Measurements from ENCODE around the gene CEACAM20. TPM values are rescaled to one million over a fixed set of nuclear protein-coding genes. Genes with fewer than 3 reads are reported as not detected.

The CEACAM20 gene
- total RNA-seq (2014; rRNA removed; shearing (Covaris generic)) (not detected in 2 replicates), polyA plus RNA-seq (2016; fragmentation: Nextera tagmentation; extraction: Ambion mirVana) (not detected in 2 replicates)
- long read RNA-seq: 0 reads

- Mint-ChIP-seq H3K9me3 (peaks cover 93% of the 10 kb centered on the region), H3K4me1 (no peaks in the 10 kb centered on the region), H3K36me3 (ENCODE audit: low read depth) (peaks cover 35% of the 10 kb centered on the region), H3K27ac (no peak within 1 kb of the TSS), H3K4me3 (no peak within 1 kb of the TSS), H3K27me3 (ENCODE audit: insufficient read depth, low read depth, poor library complexity) (peaks cover 12% of the 10 kb centered on the region)
- Histone ChIP-seq H4K20me1 (replicated peaks; ENCODE audit: insufficient read depth) (no peaks in the 10 kb centered on the region), H3K79me2 (replicated peaks; ENCODE audit: insufficient read depth) (no peaks in the 10 kb centered on the region), H3K9me2 (ENCODE audit: insufficient read depth) (no peaks in the 10 kb centered on the region), H3K4me3 (no peak within 1 kb of the TSS), H3K27me3 (ENCODE audit: insufficient read depth) (no peaks in the 10 kb centered on the region), H3F3A (replicated peaks; ENCODE audit: low read depth) (no peaks in the 10 kb centered on the region), H3K27ac (ENCODE audit: low read depth) (no peak within 1 kb of the TSS), H3K4me2 (no peak within 1 kb of the TSS), H2AFZ (no peak within 1 kb of the TSS), H3K4me1 (ENCODE audit: insufficient read depth) (no peaks in the 10 kb centered on the region), H3K36me3 (ENCODE audit: insufficient read depth) (no peaks in the 10 kb centered on the region)
- ATAC-seq: no peak
- TF ChIP-seq, protein P1, sequence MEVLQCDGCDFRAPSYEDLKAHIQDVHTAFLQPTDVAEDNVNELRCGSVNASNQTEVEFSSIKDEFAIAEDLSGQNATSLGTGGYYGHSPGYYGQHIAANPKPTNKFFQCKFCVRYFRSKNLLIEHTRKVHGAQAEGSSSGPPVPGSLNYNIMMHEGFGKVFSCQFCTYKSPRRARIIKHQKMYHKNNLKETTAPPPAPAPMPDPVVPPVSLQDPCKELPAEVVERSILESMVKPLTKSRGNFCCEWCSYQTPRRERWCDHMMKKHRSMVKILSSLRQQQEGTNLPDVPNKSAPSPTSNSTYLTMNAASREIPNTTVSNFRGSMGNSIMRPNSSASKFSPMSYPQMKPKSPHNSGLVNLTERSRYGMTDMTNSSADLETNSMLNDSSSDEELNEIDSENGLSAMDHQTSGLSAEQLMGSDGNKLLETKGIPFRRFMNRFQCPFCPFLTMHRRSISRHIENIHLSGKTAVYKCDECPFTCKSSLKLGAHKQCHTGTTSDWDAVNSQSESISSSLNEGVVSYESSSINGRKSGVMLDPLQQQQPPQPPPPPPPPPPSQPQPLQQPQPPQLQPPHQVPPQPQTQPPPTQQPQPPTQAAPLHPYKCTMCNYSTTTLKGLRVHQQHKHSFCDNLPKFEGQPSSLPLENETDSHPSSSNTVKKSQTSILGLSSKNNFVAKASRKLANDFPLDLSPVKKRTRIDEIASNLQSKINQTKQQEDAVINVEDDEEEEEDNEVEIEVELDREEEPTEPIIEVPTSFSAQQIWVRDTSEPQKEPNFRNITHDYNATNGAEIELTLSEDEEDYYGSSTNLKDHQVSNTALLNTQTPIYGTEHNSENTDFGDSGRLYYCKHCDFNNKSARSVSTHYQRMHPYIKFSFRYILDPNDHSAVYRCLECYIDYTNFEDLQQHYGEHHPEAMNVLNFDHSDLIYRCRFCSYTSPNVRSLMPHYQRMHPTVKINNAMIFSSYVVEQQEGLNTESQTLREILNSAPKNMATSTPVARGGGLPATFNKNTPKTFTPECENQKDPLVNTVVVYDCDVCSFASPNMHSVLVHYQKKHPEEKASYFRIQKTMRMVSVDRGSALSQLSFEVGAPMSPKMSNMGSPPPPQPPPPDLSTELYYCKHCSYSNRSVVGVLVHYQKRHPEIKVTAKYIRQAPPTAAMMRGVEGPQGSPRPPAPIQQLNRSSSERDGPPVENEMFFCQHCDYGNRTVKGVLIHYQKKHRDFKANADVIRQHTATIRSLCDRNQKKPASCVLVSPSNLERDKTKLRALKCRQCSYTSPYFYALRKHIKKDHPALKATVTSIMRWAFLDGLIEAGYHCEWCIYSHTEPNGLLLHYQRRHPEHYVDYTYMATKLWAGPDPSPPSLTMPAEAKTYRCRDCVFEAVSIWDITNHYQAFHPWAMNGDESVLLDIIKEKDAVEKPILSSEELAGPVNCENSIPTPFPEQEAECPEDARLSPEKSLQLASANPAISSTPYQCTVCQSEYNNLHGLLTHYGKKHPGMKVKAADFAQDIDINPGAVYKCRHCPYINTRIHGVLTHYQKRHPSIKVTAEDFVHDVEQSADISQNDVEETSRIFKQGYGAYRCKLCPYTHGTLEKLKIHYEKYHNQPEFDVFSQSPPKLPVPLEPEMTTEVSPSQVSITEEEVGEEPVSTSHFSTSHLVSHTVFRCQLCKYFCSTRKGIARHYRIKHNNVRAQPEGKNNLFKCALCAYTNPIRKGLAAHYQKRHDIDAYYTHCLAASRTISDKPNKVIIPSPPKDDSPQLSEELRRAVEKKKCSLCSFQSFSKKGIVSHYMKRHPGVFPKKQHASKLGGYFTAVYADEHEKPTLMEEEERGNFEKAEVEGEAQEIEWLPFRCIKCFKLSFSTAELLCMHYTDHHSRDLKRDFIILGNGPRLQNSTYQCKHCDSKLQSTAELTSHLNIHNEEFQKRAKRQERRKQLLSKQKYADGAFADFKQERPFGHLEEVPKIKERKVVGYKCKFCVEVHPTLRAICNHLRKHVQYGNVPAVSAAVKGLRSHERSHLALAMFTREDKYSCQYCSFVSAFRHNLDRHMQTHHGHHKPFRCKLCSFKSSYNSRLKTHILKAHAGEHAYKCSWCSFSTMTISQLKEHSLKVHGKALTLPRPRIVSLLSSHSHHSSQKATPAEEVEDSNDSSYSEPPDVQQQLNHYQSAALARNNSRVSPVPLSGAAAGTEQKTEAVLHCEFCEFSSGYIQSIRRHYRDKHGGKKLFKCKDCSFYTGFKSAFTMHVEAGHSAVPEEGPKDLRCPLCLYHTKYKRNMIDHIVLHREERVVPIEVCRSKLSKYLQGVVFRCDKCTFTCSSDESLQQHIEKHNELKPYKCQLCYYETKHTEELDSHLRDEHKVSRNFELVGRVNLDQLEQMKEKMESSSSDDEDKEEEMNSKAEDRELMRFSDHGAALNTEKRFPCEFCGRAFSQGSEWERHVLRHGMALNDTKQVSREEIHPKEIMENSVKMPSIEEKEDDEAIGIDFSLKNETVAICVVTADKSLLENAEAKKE (CRISPR knock-in tag; IDR thresholded peaks at IDR 0.05): no peak
- TF ChIP-seq POLR2AphosphoS5 (IDR thresholded peaks at IDR 0.05; ENCODE audit: low read depth) (no peak), NANOG (IDR thresholded peaks at IDR 0.05; ENCODE audit: borderline replicate concordance) (no peak), CTCF (conservative IDR thresholded peaks at IDR 0.05; ENCODE audit: low read depth in 2 of 2) (no peak), JUNB (IDR thresholded peaks at IDR 0.05; ENCODE audit: unreplicated experiment) (no peak)
- TF ChIP-seq, protein P2, sequence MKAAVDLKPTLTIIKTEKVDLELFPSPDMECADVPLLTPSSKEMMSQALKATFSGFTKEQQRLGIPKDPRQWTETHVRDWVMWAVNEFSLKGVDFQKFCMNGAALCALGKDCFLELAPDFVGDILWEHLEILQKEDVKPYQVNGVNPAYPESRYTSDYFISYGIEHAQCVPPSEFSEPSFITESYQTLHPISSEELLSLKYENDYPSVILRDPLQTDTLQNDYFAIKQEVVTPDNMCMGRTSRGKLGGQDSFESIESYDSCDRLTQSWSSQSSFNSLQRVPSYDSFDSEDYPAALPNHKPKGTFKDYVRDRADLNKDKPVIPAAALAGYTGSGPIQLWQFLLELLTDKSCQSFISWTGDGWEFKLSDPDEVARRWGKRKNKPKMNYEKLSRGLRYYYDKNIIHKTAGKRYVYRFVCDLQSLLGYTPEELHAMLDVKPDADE (IDR thresholded peaks at IDR 0.05): no peak
- no peak for DNase-seq (ENCODE audit: low spot score)
Measured at GRCh38 chr19:44529536-44529935, at the start of gene CEACAM20. Gene CEACAM20, minus strand, starts transcription at chr19:44529675. Its CDS starts 166 bp downstream, at chr19:44529509.

Measured in GM23338 (cell line).